ENCODE measurements around the gene GRK4.

- no peak for TF ChIP-seq CEBPB (IDR thresholded peaks at IDR 0.05)
- TF ChIP-seq EP300 (IDR thresholded peaks at IDR 0.05; ENCODE audit: borderline replicate concordance) = no peak
- TF ChIP-seq RAD21 (IDR thresholded peaks at IDR 0.05; ENCODE audit: low read depth) = no peak
- no peak for TF ChIP-seq USF1 (IDR thresholded peaks at IDR 0.05)
- no peak for TF ChIP-seq TCF12 (IDR thresholded peaks at IDR 0.05; ENCODE audit: low read depth)
- TF ChIP-seq YY1 (IDR thresholded peaks at IDR 0.05; ENCODE audit: low read depth) = no peak
- no peak for TF ChIP-seq EGR1 (IDR thresholded peaks at IDR 0.05)
- no peak for TF ChIP-seq NFIC (IDR thresholded peaks at IDR 0.05)
- TF ChIP-seq MAX (IDR thresholded peaks at IDR 0.05) = no peak
- no peak for TF ChIP-seq TAF1 (IDR thresholded peaks at IDR 0.05; ENCODE audit: low read depth)
- no peak for TF ChIP-seq CREB1 (IDR thresholded peaks at IDR 0.05; ENCODE audit: low read depth)
- no peak for TF ChIP-seq REST (IDR thresholded peaks at IDR 0.05; ENCODE audit: low read depth)
- TF ChIP-seq TEAD4 (IDR thresholded peaks at IDR 0.05) = no peak
- TF ChIP-seq FOXM1 (IDR thresholded peaks at IDR 0.05; ENCODE audit: borderline replicate concordance, low read depth) = no peak
Measured at GRCh38 chr4:2937146-2937857, 26.1 kb upstream of the GRK4 start.

Data from Ishikawa (cell line).